ENCODE data around the gene SCML2.
"Not testable (repeated sequence)": the region's sequence is repeated elsewhere in the genome, so short reads cannot be mapped to it uniquely, and the experiment has no call there.

SCML2 gene

DNA sequence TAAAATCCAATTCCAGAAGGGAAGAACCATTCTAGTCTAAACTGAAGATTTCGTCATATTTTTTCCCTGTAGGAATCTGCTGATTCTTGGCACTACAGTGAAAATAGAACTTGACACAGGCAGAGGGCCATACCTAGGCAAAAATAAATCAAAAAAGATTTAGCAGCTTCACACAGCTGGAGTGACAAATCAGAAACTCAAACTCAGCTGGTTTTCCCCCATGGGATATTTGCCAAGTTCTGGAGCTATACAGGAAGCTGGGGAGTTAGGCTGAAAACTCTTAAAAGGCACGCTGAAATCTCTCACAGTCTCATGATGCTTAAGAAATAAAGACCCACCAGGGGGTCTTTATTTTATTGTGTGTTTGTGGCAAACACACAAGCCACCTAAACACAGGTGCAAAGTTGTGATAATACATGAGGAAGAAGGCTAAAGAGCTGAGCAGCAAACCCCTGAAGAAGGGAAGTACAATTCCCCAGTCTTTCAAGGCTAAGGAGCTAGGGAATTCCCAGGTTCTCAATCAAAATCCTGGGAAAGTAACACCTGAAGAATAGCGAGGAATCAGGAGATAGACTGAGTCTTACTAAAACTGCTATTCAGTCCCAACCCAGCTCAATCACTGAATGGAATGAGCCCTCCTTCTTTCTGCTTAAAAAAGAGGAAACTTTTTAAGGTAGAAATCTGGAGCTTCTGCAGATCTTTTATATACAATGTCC, 101.7 kb downstream of the SCML2 start:
- H3K4me1 ChIP-seq (ENCODE audit: low read depth, poor library complexity, severe bottlenecking), result peaks cover 10% of the 10 kb centered on the region
- H4K20me1 ChIP-seq (ENCODE audit: insufficient read depth), result no peaks in the 10 kb centered on the region
- no peaks in the 10 kb centered on the region for H3K36me3 ChIP-seq (ENCODE audit: insufficient read depth)
- no peak overlapping the region for H3K4me3 ChIP-seq (IDR thresholded peaks at IDR 0.05; ENCODE audit: insufficient read depth, low read depth, low read length)
- H3K4me2 ChIP-seq, result no peak overlapping the region
- H3K27me3 ChIP-seq (ENCODE audit: insufficient read depth, low read depth), result no peaks in the 10 kb centered on the region
- H3K9ac ChIP-seq, result no peak overlapping the region
- H3K27ac ChIP-seq, result no peak overlapping the region; the same call in 1 of the 2 replicates
- TF ChIP-seq CTCF (conservative IDR thresholded peaks at IDR 0.05; ENCODE audit: low read depth, low read length), result no peak
- H2AFZ ChIP-seq (ENCODE audit: low read depth), result no peak overlapping the region
- H3K79me2 ChIP-seq (ENCODE audit: insufficient read depth, low read depth), result no peaks in the 10 kb centered on the region

GRCh38 chrX:18229646-18230045, 124.8 kb downstream of the SCML2 start:
- not testable (repeated sequence) for H4K20me1 ChIP-seq (ENCODE audit: insufficient read depth); H3K27ac ChIP-seq; H3K4me2 ChIP-seq; H3K36me3 ChIP-seq (ENCODE audit: insufficient read depth); H3K4me1 ChIP-seq (ENCODE audit: low read depth, poor library complexity, severe bottlenecking); H2AFZ ChIP-seq (ENCODE audit: low read depth); H3K9ac ChIP-seq; H3K79me2 ChIP-seq (ENCODE audit: insufficient read depth, low read depth); H3K27me3 ChIP-seq (ENCODE audit: insufficient read depth, low read depth); H3K4me3 ChIP-seq (IDR thresholded peaks at IDR 0.05; ENCODE audit: insufficient read depth, low read depth, low read length)

DNA sequence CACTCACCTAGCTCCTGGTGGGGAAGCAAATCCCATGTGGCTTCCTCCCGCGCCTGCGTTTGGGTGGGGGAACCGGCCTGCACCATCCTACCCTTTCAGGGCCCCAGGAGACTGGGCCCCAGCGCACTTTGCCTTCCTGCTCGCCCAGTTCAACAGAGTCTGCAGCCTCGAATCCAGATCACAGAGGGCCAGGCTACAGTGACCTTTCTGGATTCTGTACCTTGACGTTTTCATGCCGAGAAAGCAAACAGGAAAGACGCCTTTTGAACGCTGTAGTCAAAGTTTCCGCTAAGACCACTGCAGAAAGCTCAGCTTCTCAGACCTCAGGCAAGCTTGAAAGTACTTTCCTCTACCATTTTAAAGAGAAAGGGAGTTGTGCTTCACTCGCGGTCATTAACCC, 126.4 kb downstream of the SCML2 start:
- Histone ChIP-seq H4K20me1 (ENCODE audit: insufficient read depth) (no peaks in the 10 kb centered on the region), H3K27ac (no peak overlapping the region), H3K4me1 (ENCODE audit: low read depth, poor library complexity, severe bottlenecking) (no peaks in the 10 kb centered on the region), H2AFZ (ENCODE audit: low read depth) (no peak overlapping the region), H3K27me3 (ENCODE audit: insufficient read depth, low read depth) (no peaks in the 10 kb centered on the region), H3K79me2 (ENCODE audit: insufficient read depth, low read depth) (no peaks in the 10 kb centered on the region), H3K9ac (no peak overlapping the region), H3K4me3 (IDR thresholded peaks at IDR 0.05; ENCODE audit: insufficient read depth, low read depth, low read length) (no peak overlapping the region), H3K36me3 (ENCODE audit: insufficient read depth) (no peaks in the 10 kb centered on the region), H3K4me2 (no peak overlapping the region)
- TF ChIP-seq CTCF (conservative IDR thresholded peaks at IDR 0.05; ENCODE audit: low read depth, low read length), result no peak

DNA sequence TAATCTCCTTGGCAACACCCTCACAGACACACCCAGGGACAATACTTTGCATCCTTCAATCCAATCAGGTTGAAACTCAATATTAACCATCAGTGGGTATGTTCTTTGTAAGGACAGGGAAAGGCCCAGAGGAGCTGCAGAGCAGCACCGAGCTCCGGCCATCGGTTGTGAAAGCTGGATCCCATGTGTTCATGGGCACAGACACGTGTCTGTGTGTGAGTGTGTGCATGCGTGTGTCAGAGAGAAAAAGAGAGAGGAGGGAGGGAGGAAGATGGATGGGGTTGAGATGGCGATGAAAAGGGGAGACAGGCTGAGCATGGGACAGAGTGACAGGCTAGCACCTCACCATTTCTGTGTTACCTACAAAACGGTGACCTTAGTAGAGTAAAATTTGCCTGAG, 127.0 kb downstream of the SCML2 start:
- Histone ChIP-seq H3K4me3 (IDR thresholded peaks at IDR 0.05; ENCODE audit: insufficient read depth, low read depth, low read length) (no peak overlapping the region), H2AFZ (ENCODE audit: low read depth) (no peak overlapping the region), H3K36me3 (ENCODE audit: insufficient read depth) (no peaks in the 10 kb centered on the region), H3K27me3 (ENCODE audit: insufficient read depth, low read depth) (no peaks in the 10 kb centered on the region), H3K4me1 (ENCODE audit: low read depth, poor library complexity, severe bottlenecking) (no peaks in the 10 kb centered on the region), H3K79me2 (ENCODE audit: insufficient read depth, low read depth) (no peaks in the 10 kb centered on the region), H3K4me2 (no peak overlapping the region), H3K27ac (no peak overlapping the region), H4K20me1 (ENCODE audit: insufficient read depth) (no peaks in the 10 kb centered on the region), H3K9ac (no peak overlapping the region)
- TF ChIP-seq CTCF (conservative IDR thresholded peaks at IDR 0.05; ENCODE audit: low read depth, low read length), result no peak

GRCh38 chrX:18220786-18221185, 133.7 kb downstream of the SCML2 start, which contains the start of gene BEND2:
Gene BEND2 (minus strand): TSS chrX:18220886. CDS start chrX:18220750, 136 bp downstream.
- Histone ChIP-seq H3K4me3 (IDR thresholded peaks at IDR 0.05; ENCODE audit: insufficient read depth, low read depth, low read length) (no peak within 1 kb of the TSS), H3K9ac (no peak within 1 kb of the TSS), H3K4me2 (no peak within 1 kb of the TSS), H2AFZ (ENCODE audit: low read depth) (no peak within 1 kb of the TSS), H3K27ac (no peak within 1 kb of the TSS), H4K20me1 (ENCODE audit: insufficient read depth) (no peaks in the 10 kb centered on the region), H3K79me2 (ENCODE audit: insufficient read depth, low read depth) (no peaks in the 10 kb centered on the region), H3K27me3 (ENCODE audit: insufficient read depth, low read depth) (no peaks in the 10 kb centered on the region), H3K4me1 (ENCODE audit: low read depth, poor library complexity, severe bottlenecking) (no peaks in the 10 kb centered on the region), H3K36me3 (ENCODE audit: insufficient read depth) (no peaks in the 10 kb centered on the region)
- TF ChIP-seq CTCF (conservative IDR thresholded peaks at IDR 0.05; ENCODE audit: low read depth, low read length), result no peak
